IPS DF 4.7 (cell line): ENCODE measurements around the gene C10orf143.

Source experiments
- DNase-seq: peaks from one replicate; pipeline ENCODE4 v3.0.0-alpha.2; 2013; ENCODE audit warnings: low spot score; ENCODE audit errors: extremely low read depth

C10orf143 gene

DNA sequence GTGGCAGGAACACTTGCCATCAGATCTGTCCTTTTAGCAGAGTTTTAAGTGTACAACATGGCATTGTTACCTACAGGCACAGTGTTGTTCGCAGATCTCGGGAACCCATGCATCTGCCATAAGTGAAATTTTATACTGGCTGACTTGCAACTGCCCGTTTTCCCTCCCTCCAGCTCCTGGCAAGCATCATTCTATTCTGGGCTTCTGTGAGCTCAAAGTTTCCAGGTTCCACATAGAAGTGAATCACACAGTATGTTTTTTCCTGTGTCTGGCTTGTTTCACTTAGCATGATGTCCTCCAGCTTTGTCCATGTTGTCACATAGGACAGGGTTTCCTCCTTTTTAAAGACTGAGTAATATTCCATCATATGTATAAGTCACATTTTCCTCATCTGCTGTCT is 56.6 kb downstream of the C10orf143 start:
- no peak for DNase-seq

DNA sequence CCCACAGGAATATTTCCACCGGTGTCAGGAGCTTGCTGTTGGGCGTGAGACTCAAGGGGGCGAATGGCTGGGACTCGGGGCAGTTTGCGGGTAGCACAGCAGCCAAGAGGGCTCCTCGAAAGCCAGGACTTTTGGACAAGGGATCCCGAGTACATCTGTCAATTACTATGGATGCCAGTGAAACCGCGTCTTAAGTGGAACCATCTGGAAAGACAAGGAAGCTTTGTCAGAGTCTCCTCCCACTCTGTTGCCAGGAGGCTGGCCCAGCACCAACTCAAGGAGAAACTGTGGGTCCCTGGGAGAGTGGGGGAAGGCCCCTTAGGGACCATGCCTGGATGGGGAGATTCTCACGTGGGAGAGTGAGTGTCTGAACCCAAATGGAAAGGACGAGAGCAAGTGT is 57.1 kb downstream of the C10orf143 start:
- no peak for DNase-seq

DNA sequence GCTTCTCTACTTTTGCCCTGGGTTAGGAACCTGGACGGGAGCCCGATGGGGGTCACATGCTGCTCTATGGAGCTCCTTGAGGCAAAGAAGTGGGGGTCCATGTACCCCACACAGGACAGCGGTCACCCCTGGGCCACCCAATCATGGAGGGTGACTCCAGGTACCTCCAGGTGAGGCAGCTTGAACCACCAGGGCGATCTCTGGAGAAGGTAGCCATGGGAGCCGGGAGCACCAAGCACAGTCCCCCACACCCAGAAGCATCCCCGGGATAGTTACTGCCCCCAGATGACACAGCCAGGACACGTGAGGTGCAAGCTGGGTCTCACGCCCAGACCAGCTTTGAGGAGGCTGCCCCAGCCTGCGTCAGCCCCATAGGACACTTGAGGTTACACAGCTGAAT is 58.4 kb downstream of the C10orf143 start:
- DNase-seq = no peak

DNA sequence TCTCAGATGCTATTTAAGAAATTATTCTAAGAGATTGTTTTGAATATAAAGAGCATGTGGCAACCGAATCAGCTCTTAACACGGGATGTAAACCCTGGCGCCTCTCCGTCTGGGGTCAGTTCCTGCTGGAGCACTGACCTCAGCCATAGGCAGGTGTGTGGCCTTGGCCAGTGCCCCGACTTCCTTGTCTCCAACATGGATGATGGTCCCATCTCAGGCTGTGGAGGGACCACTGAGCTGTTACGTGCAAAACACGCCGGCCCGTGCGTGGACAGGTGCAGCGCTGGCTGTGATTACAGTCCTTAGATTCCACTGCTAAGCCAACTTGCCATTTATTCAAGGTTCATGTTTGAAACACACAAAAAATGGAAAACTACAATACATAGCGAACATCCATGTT is 59.9 kb downstream of the C10orf143 start:
- no peak for DNase-seq

DNA sequence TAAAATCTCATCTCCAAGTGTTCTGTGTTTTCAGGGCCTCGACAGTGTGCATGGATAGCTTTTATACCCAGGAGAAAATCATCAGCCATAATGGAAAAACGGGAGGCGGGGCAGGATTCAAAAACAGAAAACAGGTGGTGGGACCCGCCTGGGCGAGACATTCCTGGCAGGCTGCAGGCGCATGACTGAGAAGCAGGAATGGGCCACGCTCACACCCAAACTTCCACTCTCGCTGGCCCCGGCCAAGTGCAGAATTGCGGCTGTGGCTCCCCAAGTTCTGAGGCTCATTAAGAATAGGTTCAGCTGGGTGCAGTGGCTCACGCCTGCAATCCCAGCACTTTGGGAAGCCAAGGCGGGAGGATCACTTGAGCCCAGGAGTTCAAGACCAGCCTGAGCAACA is 60.6 kb downstream of the C10orf143 start:
- DNase-seq = no peak

DNA sequence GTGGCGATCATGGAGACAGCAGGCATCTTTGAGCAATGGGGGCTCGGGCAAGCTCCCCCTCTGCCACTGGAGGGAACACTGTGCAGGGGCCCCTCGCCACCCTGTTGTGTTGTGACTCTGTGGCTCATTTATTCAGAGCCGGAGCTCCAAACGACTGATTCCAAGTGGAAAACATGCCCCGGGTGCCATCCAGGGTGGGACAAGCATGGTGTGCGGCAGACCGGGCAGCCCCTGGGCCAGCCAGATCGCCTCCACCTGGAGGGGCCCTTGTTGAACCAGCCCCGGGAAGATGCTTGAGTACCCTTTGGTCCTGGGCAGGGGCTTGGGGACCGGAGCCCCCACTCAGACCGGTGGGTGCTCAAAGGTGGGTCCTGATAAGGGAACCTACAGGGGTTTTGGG is 61.4 kb downstream of the C10orf143 start:
- DNase-seq = no peak

DNA sequence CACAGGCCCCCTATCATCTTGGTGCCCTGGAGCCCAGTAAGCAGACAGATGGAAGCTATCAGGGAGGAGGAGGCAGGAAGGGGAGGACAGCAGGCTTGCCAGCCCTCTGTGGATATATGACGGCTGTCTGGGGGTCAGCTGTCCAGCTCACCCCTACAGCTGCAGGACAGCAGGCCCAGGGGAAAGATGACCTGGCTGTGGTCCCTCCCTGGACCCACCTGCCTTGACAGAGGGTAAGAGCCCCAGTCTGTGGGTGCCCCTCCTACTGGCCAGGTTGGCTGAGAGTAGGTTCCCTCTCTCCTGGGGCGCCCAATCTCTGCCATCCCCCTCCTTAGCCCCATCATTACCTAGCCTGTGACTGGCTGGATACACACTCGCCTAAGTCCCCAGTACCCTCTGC is 62.5 kb downstream of the C10orf143 start:
- no peak for DNase-seq

DNA sequence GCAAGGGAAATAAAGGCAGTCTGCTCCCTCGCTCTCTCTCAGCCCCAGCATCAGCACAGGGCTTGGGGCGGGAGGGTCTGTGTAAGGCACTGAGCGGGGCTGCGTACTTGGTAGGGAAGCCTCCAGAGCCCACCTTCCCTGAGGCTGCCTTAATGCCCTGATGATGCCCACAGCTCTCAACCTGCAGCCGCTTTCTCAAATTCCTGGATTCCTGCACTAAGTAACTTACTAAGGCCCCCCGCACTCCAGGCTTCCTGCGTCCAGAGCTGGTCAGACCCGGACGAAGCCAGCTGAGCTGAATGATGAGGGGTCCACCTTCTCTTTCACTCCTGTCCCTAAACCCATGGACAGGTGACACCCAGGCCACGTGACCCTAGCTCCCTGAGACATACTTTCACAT is 63.3 kb downstream of the C10orf143 start:
- DNase-seq = no peak

DNA sequence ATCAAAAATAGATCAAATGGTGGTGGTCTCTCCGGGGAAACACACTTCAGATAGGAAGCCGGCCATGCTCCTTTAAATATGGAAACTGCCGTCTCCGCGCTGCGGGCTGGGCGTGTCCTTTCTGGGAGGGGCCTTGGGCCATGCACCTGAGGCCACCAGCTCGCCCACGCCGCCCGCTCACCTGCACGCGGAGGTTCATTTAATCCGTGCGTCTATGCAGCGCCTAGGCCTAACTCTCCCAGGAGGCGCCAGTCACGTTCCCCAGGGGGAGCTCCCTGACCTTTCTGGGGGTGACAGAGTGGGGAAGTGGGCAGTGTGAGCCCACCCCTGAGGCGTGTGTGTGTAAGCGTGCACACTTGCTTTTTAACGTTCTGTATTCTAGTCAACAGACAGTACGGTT is 64.0 kb downstream of the C10orf143 start:
- DNase-seq = no peak

DNA sequence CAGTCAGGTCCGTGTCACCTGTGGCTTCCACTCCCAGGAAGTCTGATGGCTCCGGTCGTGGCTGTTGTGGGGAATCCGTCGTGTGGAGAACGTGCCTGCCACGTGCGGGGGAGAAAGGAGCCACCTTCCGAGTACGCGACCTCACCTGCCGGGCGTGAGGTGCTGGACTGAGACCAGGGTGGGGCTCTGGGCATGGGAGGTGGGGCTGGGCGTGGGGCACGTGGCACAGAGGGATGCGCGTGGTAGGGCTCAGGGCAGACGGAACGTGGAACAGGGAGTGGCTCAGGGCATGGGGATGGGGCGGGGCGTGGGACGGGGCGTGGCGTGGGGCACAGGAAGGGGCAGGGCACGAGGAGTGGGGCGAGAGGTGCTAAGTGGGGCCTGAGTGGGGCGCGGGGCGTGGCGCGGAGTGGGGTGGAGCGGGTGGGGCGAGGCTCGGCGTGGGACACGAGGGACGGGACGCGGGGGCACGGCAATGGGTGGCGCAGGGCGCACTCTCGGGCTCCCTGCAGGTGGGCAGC is 64.8 kb downstream of the C10orf143 start:
- no peak for DNase-seq

DNA sequence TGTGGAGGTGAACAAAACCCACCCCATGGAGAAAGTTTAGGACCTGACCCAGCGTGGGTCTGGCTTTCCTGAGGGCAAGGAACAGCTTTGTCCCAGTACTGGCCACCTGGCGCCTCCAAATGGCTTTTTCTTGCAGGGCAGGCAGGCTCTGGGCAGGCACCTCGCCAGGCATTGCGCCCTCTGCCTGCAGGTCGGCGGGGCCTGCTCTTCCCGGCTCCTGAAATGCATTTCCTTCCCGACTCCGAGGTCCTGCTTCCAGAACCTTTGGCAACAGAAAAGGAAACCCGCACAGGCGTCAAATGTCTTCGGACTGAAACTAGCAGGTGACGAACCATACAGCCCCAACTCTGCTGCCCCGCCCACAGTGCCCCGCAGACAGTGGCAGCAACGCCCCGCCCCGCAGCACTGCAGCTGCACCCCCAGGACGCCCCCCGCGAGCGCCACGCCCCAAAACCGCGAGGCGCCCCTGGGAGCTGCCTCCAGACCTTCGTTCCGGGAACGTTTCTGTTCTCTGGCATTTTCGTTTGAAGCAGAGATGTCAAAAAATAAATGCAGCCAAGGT is 65.5 kb downstream of the C10orf143 start:
- peak; percentile 28 for DNase-seq

DNA sequence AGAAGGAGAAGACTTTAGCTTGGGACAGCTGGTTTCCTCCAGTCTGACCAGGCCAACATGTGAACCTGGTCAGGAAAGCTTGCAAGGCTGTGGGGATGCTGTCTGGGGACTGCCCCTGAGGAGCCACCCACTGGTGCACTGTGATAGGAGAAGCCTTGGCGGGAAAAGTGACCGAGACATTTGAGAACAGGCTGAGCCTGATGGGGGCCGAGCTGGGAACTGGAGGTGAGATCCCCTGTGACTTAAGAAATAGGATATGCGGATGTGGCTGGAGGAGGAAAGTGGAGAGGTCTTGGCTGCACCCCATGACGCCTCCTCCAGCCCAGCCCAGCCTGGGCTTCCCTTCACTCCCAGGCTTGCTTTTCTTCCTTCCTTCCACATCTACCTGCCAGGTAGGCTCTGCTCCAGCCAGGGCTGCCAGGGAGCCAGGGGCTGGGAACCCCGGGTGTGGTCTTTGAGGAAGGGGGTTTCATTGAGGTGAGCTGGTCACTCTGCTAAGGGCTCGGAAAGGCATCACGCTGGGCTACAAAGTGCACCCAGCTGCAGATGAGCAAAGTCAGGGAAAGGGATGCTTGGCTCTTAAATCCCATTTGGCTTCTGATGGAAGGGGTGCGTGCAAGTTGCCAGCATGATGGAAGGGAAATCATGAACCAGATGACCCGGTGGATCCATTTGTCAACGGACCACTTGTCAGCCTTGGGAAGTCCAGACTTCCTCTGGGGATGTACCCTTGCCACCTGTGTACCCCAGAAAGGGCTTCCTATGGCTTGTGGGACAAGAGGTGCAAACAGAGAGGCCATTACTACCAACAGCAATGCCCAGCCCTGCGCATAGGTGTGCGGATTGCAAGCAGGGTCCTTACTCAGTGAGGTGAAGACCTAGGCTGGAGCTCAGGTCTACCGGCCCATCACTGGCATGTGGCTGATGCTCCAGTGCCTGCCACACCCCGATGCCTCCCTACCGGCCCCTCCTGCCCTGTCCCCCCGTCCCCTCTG is 66.3 kb downstream of the C10orf143 start:
- no peak for DNase-seq

DNA sequence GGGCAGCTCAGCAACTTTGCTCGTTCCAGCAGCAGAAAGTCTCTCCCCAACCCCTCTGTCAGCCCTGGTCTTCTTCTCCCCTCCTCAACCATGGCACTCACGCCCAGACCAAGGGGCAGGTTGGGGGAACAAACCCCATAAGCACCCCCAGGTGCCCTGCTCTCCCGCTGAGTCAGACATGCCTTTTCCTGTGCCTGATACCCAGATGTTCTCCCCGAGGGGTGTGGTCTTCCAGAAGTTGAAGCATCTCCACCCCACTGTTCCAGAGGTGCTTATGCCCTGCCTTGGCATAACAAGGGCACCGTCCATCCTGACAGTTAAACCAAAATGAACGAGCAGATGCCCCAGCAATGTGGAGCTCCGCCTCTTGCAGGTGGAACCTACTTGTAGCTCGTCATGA is 67.1 kb downstream of the C10orf143 start:
- DNase-seq = no peak

DNA sequence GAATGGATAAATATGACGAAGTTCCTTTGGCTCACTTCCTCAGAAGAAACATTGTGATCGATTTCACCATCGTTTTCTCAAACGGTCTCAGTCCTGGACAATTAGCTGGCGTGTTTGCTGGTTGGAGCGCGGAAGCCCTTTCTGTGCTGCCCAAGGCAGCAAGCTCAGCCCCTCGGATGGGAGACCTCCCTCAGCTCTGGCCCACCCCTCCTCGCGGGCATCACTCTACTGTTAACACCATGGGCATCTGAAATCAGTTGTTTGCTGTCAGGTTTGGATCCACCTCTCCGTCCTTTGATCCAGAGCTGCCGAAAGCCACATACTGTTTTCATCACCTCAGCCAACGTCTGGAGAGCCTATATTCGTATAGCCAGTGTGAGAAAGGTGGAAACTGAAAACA is 68.2 kb downstream of the C10orf143 start:
- DNase-seq = no peak

DNA sequence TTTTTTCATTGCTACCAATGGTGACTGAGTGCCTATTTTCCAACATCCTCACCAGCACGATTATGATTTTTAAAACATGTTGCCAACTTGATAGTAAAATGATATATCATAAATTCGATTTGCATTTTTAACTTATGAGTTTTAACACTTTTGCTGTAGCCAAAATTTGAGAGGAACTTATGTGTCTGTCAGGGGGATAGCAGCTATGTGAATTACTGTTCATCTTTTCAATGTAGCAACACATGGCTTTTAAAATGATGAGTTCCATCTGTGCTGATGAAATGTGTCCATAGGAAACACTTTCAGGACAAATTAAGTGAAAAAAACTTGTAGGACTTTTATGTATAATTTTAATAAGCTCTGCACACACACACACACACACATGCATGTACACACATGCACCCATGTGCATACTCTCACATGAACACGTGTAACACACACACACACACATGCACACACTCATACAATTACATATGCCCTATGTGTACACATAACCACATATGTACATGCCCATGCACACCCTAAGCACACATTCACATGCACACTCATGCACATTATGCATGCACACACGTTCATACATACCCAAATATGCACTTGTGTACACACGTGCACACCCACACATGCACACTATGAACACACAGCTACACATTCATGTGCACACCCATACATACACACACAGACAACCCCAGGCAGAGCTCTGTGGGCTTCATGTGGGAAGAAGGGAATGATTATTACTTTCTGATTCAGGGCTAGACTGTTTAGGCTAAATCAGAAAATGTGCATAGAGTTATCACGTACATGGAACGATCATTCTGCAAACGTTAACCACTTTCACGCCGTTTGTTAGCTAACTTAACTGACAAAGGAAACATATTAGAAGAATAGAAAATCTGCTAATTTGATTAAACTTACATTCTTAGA is 68.9 kb downstream of the C10orf143 start:
- no peak for DNase-seq

DNA sequence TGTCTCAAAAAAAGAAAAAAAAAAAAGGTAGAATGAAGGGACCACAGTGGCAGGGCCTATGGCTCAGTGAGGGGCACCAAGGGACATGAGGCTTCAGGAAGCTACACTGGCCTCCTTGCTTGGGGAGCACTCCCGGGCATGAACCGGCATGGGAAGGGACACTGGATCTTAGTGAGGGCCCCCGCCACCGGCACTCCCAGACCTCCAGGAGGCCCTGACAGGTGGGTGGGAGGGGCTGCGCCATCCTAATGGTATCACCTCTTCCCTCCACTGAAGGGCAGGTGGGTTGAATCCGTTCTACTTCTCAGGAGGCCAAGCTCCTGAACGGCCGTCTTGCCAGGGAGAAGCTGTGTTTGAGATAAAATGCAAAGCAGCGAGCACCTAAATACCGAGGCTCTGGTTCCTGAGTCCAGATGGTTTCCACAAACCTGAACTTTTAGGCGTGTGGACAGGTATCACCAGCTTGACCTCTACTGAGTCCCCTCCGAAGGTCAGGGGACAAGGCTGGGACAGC is 69.8 kb downstream of the C10orf143 start:
- no peak for DNase-seq

DNA sequence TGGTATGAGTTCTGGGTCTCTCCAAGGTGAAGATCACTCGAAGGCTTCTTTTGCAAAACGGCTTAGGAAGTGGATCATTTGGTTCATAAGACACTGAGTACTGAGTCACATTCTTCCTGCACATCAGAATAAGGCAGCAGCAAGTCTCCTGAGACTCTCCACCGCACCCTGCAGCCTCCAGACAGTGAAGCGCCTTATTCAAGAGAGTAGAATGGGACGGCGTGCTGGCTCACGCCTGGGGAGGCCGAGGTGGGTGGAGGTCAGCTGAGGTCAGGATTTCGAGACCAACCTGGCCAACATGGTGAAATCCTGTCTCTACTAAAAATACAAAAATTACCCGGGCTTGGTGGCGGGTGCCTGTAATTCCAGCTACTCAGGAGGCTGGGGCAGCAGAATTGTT is 70.3 kb downstream of the C10orf143 start:
- no peak for DNase-seq

DNA sequence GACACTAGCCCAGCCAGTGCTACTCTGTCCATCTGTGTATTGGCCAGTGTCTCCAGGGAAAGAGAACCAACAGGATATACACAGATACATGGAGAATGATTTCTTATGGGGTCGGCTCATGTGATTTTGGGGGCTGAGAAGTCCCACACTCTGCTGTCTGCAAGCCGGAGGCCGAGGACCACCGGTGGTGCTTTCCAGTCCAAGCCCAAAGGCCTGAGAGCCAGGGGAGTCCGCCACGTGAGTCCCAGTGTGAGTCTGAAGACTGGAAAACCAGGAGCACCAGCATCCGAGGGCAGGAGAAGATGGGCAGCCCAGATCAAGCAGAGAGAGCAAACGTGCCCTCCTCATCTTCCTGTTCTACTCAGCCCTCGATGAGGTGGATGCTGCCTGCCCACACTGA is 71.5 kb downstream of the C10orf143 start:
- DNase-seq = no peak

DNA sequence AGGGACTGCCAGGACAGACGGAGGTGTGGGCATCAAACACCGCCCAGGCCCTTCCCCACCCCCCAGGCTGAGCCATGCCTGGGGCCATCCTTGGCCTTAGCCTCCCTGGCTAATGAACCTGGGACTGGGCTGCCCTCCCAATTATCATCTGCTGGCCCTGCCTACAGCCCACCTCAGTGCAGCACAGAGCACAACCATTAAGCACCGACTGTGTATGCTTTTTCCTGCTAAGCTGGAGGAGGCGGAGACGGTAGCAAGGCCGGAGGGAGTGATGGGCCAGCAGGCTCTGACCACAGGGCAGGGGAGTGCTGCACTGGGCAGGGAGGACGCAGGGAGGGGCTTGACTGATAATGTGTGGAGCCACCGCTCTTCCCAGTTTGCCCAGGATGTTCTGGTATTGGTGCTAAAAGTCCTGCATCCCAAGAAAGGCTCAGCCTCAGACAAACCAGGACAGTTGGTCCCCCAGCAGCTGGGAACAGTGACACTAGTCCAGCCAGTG is 72.0 kb downstream of the C10orf143 start:
- no peak for DNase-seq

DNA sequence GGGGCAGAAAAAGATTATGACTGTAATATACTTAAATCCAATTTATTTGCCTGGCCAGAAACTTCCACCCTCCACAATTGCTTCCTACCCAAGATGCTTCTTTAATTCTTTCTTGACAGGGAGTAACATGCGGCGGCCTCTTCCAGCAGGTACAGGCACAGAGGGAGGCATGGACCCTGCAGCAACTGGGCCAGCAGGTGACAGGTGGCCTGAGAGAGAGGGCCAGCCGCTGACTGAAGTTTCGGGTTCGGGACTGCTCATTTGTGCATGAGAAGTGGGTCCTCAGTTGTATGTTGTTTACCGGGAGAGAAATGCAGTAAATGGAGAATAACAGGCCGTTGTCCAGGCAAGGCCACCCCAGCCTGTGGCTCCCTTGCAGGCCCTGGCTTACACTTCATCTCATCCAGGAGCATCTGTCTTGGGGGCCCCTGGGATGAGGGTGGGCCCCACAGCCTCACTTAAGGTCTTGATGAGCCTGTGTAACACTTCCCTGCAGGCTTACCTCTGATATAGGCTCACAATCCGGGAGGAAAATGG is 72.5 kb downstream of the C10orf143 start:
- no peak for DNase-seq

DNA sequence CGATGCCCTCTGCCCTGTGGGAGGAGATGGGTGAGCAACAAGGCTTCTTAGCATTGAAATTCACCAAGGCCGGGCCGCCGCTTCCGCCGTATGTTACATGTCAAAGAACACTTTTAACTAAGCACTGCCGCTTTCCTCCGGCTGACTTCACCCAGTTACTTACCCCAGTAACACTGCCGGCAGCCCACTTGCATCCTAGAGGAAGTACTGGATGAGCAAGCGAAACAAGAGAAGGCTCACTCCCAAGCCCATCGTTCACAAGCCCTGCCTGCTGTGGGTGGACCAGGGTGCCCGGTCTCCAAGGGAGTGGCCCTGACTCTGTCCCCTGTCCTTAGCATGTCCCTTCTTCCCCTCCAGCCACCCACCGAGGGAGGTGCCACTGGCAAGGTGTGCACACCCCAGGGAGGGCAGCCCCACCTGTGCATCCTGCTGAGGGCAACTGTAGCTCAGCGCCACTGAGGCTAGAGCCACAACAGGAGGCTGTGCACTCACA is 73.4 kb downstream of the C10orf143 start:
- DNase-seq = no peak
